ENCODE measurements around the gene ITGA6.
A peak's percentile ranks its signal among the peaks of the same experiment; 100 is the strongest.

ITGA6 gene

GRCh38 chr2:172416447-172417058, 10.8 kb upstream of the ITGA6 start:
- DNase-seq (ENCODE audit: low read depth): no peak

- DNase-seq (ENCODE audit: low read depth): no peak
Measured at GRCh38 chr2:172420216-172420615, 7.2 kb upstream of the ITGA6 start.

- DNase-seq (ENCODE audit: low read depth): no peak
Measured at GRCh38 chr2:172423160-172423559, 4.2 kb upstream of the ITGA6 start.

- DNase-seq (ENCODE audit: low read depth): no peak
Measured at GRCh38 chr2:172425336-172425735, 2.0 kb upstream of the ITGA6 start.

GRCh38 chr2:172426635-172427255, 641 bp upstream of the ITGA6 start:
- no peak for DNase-seq (ENCODE audit: low read depth)

- DNase-seq (ENCODE audit: low read depth): peak; percentile 36
Measured at GRCh38 chr2:172427990-172428831, 825 bp downstream of the ITGA6 start.

GRCh38 chr2:172428832-172429210, 1.4 kb downstream of the ITGA6 start:
- DNase-seq (ENCODE audit: low read depth): no peak

- DNase-seq (ENCODE audit: low read depth): no peak
Measured at GRCh38 chr2:172429301-172429968, 2.0 kb downstream of the ITGA6 start.

- DNase-seq (ENCODE audit: low read depth): no peak
Measured at GRCh38 chr2:172430027-172430426, 2.6 kb downstream of the ITGA6 start.

- no peak for DNase-seq (ENCODE audit: low read depth)
Measured at GRCh38 chr2:172430678-172431077, 3.3 kb downstream of the ITGA6 start.

GRCh38 chr2:172431463-172431862, 4.1 kb downstream of the ITGA6 start:
- DNase-seq (ENCODE audit: low read depth): no peak

- DNase-seq (ENCODE audit: low read depth): no peak
Measured at GRCh38 chr2:172431993-172432392, 4.6 kb downstream of the ITGA6 start.

GRCh38 chr2:172433144-172433543, 5.8 kb downstream of the ITGA6 start:
- DNase-seq (ENCODE audit: low read depth): no peak

- no peak for DNase-seq (ENCODE audit: low read depth)
Measured at GRCh38 chr2:172434821-172435605, 7.6 kb downstream of the ITGA6 start.

GRCh38 chr2:172435606-172435911, 8.2 kb downstream of the ITGA6 start:
- no peak for DNase-seq (ENCODE audit: low read depth)

GRCh38 chr2:172436889-172437288, 9.5 kb downstream of the ITGA6 start:
- no peak for DNase-seq (ENCODE audit: low read depth)

GRCh38 chr2:172437419-172438341, 10.3 kb downstream of the ITGA6 start:
- no peak for DNase-seq (ENCODE audit: low read depth)

- no peak for DNase-seq (ENCODE audit: low read depth)
Measured at GRCh38 chr2:172438741-172439508, 11.5 kb downstream of the ITGA6 start.

- DNase-seq (ENCODE audit: low read depth): no peak
Measured at GRCh38 chr2:172439509-172439860, 12.1 kb downstream of the ITGA6 start.

- no peak for DNase-seq (ENCODE audit: low read depth)
Measured at GRCh38 chr2:172439911-172440310, 12.5 kb downstream of the ITGA6 start.
